A549 (cell line): ENCODE results near the gene NKX6-2. TPM values are rescaled to one million over a fixed set of nuclear protein-coding genes. Genes with fewer than 3 reads are reported as not detected.

Source experiments
- ATAC-seq, 2 experiments: fragments of 200-7000 bp in 1 of 2; fragments of >200 bp in 1 of 2; cut with Nextera tagmentation in 1 of 2; cut with Tn5 transposase in 1 of 2; 3 replicates each; pipeline versions ENCODE4 v1.8.0 to v1.9.1; 2018 to 2020; ENCODE audit warnings: mild to moderate bottlenecking in 1 of 2, moderate library complexity in 1 of 2
- CTCF ChIA-PET: fragments of 300-600 bp; sonication (Branson Sonifier 250); formaldehyde crosslinking; extraction: SDS; loops from one replicate; lab custom pipeline; 2021; ENCODE audit warnings: antibody characterized with exemption, inconsistent platforms; lab: Yijun Ruan, JAX
- POLR2A ChIA-PET: fragments of 350-600 bp; formaldehyde crosslinking; extraction: SDS; loops from one replicate; lab custom pipeline; 2021; ENCODE audit warnings: antibody characterized with exemption, inconsistent platforms; lab: Yijun Ruan, JAX
- DNase-seq, 2 experiments: peaks; one replicate each; pipeline versions ENCODE4 v3.0.0 to v3.0.0-alpha.2; 2011 to 2016; ENCODE audit warnings: low read depth in 1 of 2, low spot score in 1 of 2
- FAIRE-seq: peaks from 2 replicates; lab custom pipeline; 2011; peaks lifted over from hg19 to GRCh38; lab: Jason Lieb, UNC
- H3K27ac ChIP-seq, 2 experiments: fragments of >200 bp; sonication (Bioruptor Twin); formaldehyde crosslinking; 3 replicates each; pipeline ENCODE4 v1.5.1; 2016 to 2017
- H3K4me1 ChIP-seq: fragments of >200 bp; sonication (Bioruptor Twin); formaldehyde crosslinking; 3 replicates; pipeline ENCODE4 v1.6.1; 2016
- H3K4me2 ChIP-seq: fragments of >200 bp; sonication (Bioruptor Twin); formaldehyde crosslinking; 3 replicates; pipeline ENCODE4 v1.6.1; 2016
- H3K4me3 ChIP-seq: fragments of >200 bp; sonication (Bioruptor Twin); formaldehyde crosslinking; 3 replicates; pipeline ENCODE4 v1.5.1; 2016
- H3K9me3 ChIP-seq: fragments of >200 bp; sonication (Bioruptor Twin); formaldehyde crosslinking; 3 replicates; pipeline ENCODE4 v1.6.1; 2016
- EHMT2 ChIP-seq: fragments of 200-600 bp; sonication (generic); IDR thresholded peaks from 2 replicates; pipeline ENCODE4 v1.6.1; 2016; ENCODE audit warnings: antibody characterized with exemption, low read depth, mild to moderate bottlenecking, moderate library complexity
- EP300 ChIP-seq, 2 experiments: fragments of >200 bp; sonication (Bioruptor Twin); formaldehyde crosslinking; IDR thresholded peaks; 2 replicates in 1 of 2; 3 replicates in 1 of 2; pipeline ENCODE4 v1.6.1; 2016 to 2017
- FOSL2 ChIP-seq, 2 experiments: fragments of 450-650 bp in 1 of 2; fragments of >200 bp in 1 of 2; sonication (Bioruptor Twin) in 1 of 2; formaldehyde crosslinking; IDR thresholded peaks; 2 replicates each; pipeline versions ENCODE4 v1.5.0 to v1.6.1; 2016 to 2020; ENCODE audit warnings: mild to moderate bottlenecking in 1 of 2, moderate library complexity in 1 of 2
- FOXS1 ChIP-seq: fragments of 250-450 bp; sonication (Bioruptor Pico); IDR thresholded peaks from 2 replicates; pipeline ENCODE4 v1.5.0; 2020; ENCODE audit warnings: mild to moderate bottlenecking, moderate library complexity
- GATA3 ChIP-seq: IDR thresholded peaks from 2 replicates; pipeline ENCODE4 v1.6.1; 2012; ENCODE audit warnings: borderline replicate concordance
- HMGXB4 ChIP-seq: fragments of 250-450 bp; sonication (Bioruptor Pico); IDR thresholded peaks from 2 replicates; pipeline ENCODE4 v1.5.0; 2021; ENCODE audit warnings: mild to moderate bottlenecking, moderate library complexity, borderline replicate concordance
- HOXB13 ChIP-seq: fragments of 250-450 bp; sonication (Bioruptor Pico); IDR thresholded peaks from 2 replicates; pipeline ENCODE4 v1.5.0; 2020; ENCODE audit warnings: low read depth, mild to moderate bottlenecking, moderate library complexity
- KDM1A ChIP-seq: fragments of 200-600 bp; sonication (generic); IDR thresholded peaks from 2 replicates; pipeline ENCODE4 v1.6.1; 2016; ENCODE audit warnings: low read depth, mild to moderate bottlenecking
- KDM5A ChIP-seq: fragments of 200-600 bp; sonication (generic); IDR thresholded peaks from 2 replicates; pipeline ENCODE4 v1.6.1; 2016; ENCODE audit warnings: antibody characterized with exemption, mild to moderate bottlenecking
- MAZ ChIP-seq: fragments of 150-350 bp; IDR thresholded peaks from 2 replicates; pipeline ENCODE4 v1.6.1; 2014; ENCODE audit warnings: antibody characterized with exemption, low read depth, low read length, borderline replicate concordance
- MYC ChIP-seq: IDR thresholded peaks from 2 replicates; pipeline ENCODE4 v1.6.1; 2012; ENCODE audit warnings: mild to moderate bottlenecking, inconsistent platforms, low read length, improper control_type of control experiment, borderline replicate concordance
- NPAS2 ChIP-seq: fragments of 250-450 bp; sonication (Bioruptor Pico); IDR thresholded peaks from 2 replicates; pipeline ENCODE4 v1.8.0; 2022; ENCODE audit warnings: mild to moderate bottlenecking, moderate library complexity, borderline replicate concordance
- NR3C1 ChIP-seq: fragments of >200 bp; sonication (Bioruptor Twin); formaldehyde crosslinking; IDR thresholded peaks from 3 replicates; pipeline ENCODE4 v1.6.1; 2017
- POLR2A ChIP-seq: IDR thresholded peaks from 2 replicates; pipeline ENCODE4 v1.6.1; 2012; ENCODE audit warnings: mild to moderate bottlenecking, low read length
- TP53 ChIP-seq: fragments of 250-450 bp; sonication (Bioruptor Pico); IDR thresholded peaks from 2 replicates; pipeline ENCODE4 v1.5.0; 2021; ENCODE audit warnings: mild to moderate bottlenecking, moderate library complexity
- ZNF302 ChIP-seq: fragments of 250-450 bp; sonication (Bioruptor Pico); IDR thresholded peaks from 2 replicates; pipeline ENCODE4 v1.9.0; 2021; ENCODE audit warnings: inconsistent platforms, mild to moderate bottlenecking, moderate library complexity
- WGBS: methylation state at CpG from one replicate; pipeline ENCODE4 v1.1.6; 2017; ENCODE audit errors: missing lambda C conversion rate; 5-methylcytosine and 5-hydroxymethylcytosine counted together
- polyA plus RNA-seq, 4 experiments: library from polyadenylated mRNA; depleted of rRNA in 3 of 4; stranded (reverse); fragments of >200 nt; fragmentation: RNase III in 1 of 4; extraction: RNeasy Plus Mini Kit Qiagen cat#74134 plus additional on column Dnase treatment in 1 of 4; gene quantifications; 2 replicates in 3 of 4; 3 replicates in 1 of 4; pipeline ENCODE4 v1.2.3, GENCODE V29; 2011 to 2017
- TF ChIP-seq, protein P1 (sequence below): fragments of >200 bp; sonication (Bioruptor Twin); formaldehyde crosslinking; IDR thresholded peaks from 3 replicates; pipeline ENCODE4 v1.6.1; 2016
- TF ChIP-seq, protein P2 (sequence below): IDR thresholded peaks from 2 replicates; pipeline ENCODE4 v1.6.1; 2012
- TF ChIP-seq, protein P3 (sequence below): fragments of >200 bp; sonication (Bioruptor Twin); formaldehyde crosslinking; IDR thresholded peaks from 2 replicates; pipeline ENCODE4 v1.6.1; 2016

The NKX6-2 gene
- polyA plus RNA-seq, 2 of the 4 experiments (the other 2 are of a cell fraction) = not detected

- 21% methylated on average over 18 of the region's 58 CpGs for WGBS
- CTCF ChIA-PET = no interaction called here
- Histone ChIP-seq H3K4me3 (peak overlapping the region; percentile 35), H3K4me1 (peaks cover 26% of the 10 kb centered on the region), H3K4me2 (peak overlapping the region; percentile 95), H3K27ac (no peak overlapping the region), H3K9me3 (no peaks in the 10 kb centered on the region)
- FAIRE-seq (no peak), DNase-seq (no peak), ATAC-seq (no peak)
- POLR2A ChIA-PET = no interaction called here
- TF ChIP-seq, protein P1, sequence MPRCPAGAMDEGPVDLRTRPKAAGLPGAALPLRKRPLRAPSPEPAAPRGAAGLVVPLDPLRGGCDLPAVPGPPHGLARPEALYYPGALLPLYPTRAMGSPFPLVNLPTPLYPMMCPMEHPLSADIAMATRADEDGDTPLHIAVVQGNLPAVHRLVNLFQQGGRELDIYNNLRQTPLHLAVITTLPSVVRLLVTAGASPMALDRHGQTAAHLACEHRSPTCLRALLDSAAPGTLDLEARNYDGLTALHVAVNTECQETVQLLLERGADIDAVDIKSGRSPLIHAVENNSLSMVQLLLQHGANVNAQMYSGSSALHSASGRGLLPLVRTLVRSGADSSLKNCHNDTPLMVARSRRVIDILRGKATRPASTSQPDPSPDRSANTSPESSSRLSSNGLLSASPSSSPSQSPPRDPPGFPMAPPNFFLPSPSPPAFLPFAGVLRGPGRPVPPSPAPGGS = no peak
- TF ChIP-seq NPAS2 (no peak), FOXS1 (no peak), MAZ (no peak), GATA3 (no peak), NR3C1 (no peak), KDM1A (no peak)
- TF ChIP-seq, protein P2, sequence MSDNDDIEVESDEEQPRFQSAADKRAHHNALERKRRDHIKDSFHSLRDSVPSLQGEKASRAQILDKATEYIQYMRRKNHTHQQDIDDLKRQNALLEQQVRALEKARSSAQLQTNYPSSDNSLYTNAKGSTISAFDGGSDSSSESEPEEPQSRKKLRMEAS = no peak
Observed at GRCh38 chr10:132786476-132786883, 533 bp upstream of the NKX6-2 start.

DNA sequence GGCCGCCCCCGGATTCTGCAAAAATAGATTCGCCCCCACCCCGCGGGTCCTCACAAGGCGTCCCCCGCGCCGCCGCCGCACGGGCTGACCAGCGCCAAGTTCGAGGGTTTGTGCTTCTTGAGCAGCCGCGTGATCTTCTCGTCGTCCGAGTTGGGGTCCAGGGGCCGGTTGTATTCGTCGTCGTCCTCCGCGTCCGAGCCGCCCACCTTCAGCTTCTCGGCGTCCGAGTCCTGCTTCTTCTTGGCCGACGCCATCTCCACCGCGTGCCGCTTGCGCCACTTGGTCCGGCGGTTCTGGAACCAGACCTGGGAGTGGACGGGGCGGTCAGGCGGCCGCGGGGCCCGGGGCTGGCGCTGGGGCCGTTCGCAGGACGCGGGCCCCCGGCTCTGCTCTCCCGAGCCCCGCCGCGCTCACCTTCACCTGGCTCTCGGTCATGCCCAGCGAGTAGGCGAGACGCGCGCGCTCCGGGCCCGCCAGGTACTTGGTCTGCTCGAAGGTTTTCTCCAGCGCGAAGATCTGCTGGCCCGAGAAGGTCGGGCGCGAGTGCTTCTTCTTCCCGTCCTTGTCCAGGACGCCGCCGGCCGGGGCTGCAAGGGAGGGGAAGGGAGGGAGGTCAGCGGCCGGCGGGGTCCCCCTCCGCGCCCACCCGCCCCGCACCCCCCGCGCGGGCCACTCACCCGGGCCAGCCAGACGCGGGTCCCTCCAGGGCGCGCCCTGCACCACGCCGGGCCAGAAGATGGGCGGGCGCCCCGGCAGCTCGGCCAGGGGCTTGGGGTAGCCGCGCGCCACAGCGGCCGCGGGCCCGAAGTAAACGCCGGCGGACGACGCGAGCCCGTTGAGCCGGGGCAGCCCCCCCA lies 853 bp downstream of the NKX6-2 start:
- no peak for FAIRE-seq
- TF ChIP-seq MYC (no peak), NPAS2 (no peak), FOXS1 (no peak), HOXB13 (CRISPR knock-in tag) (no peak), KDM1A (no peak), HMGXB4 (CRISPR knock-in tag) (no peak), NR3C1 (no peak), FOSL2 (IDR thresholded peaks at IDR 0.05) (no peak), FOSL2 (CRISPR knock-in tag; IDR thresholded peaks at IDR 0.05) (no peak), TP53 (CRISPR knock-in tag) (no peak), EHMT2 (no peak), KDM5A (no peak), POLR2A (no peak), EP300 (IDR thresholded peaks at IDR 0.05) (no peak), ZNF302 (CRISPR knock-in tag) (no peak)
- TF ChIP-seq, protein P3, sequence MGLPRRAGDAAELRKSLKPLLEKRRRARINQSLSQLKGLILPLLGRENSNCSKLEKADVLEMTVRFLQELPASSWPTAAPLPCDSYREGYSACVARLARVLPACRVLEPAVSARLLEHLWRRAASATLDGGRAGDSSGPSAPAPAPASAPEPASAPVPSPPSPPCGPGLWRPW = no peak
- TF ChIP-seq, all 56 proteins: peak for 0
- peaks cover 26% of the 10 kb centered on the region for H3K4me1 ChIP-seq
- ATAC-seq (no peak), DNase-seq (no peak)
- CTCF ChIA-PET = interaction anchor here (0.8 kb wide), 1 partner anchor 44 kb away, joined by 4 read pairs; no protein-coding TSS in a partner anchor
- H3K9me3 ChIP-seq = no peaks in the 10 kb centered on the region
- 79% methylated on average over 72 of the region's 111 CpGs for WGBS
- H3K4me3 ChIP-seq = peak overlapping the region; percentile 40
- peak overlapping the region; percentile 95 for H3K4me2 ChIP-seq
- POLR2A ChIA-PET = no interaction called here
- H3K27ac ChIP-seq = peak overlapping the region in 1 of 2 experiments; percentile 50; a peak in 1 of 6 replicates
